RWPE2 (cell line): ENCODE data around the gene SLK.
A peak's percentile ranks its signal among the peaks of the same experiment; 100 is the strongest.

Experiments
- ATAC-seq: fragments of 200-7000 bp; cut with Tn5 transposase; 3 replicates; pipeline ENCODE4 v1.9.1; 2021; ENCODE audit warnings: low read depth
- DNase-seq: peaks from one replicate; pipeline ENCODE4 v3.0.0-alpha.2; 2020; ENCODE audit warnings: low spot score
- H3K27ac ChIP-seq: fragments of 450-650 bp; 2 replicates; pipeline ENCODE4 v1.5.1; 2017; ENCODE audit warnings: mild to moderate bottlenecking; ENCODE audit not compliant: poor library complexity, severe bottlenecking
- H3K27me3 ChIP-seq: fragments of 250-450 bp; sonication (Bioruptor Pico); 2 replicates; pipeline ENCODE4 v1.5.1; 2021; ENCODE audit warnings: mild to moderate bottlenecking, moderate library complexity; ENCODE audit not compliant: insufficient read depth, poor library complexity, severe bottlenecking
- H3K36me3 ChIP-seq: fragments of 250-450 bp; sonication (Bioruptor Pico); 2 replicates; pipeline ENCODE4 v1.5.1; 2020; ENCODE audit warnings: low read depth, mild to moderate bottlenecking, moderate library complexity
- H3K4me1 ChIP-seq: fragments of 250-450 bp; sonication (Bioruptor Pico); 2 replicates; pipeline ENCODE4 v1.5.1; 2021; ENCODE audit warnings: mild to moderate bottlenecking, moderate library complexity; ENCODE audit not compliant: insufficient read depth, poor library complexity, severe bottlenecking
- H3K4me3 ChIP-seq: fragments of 250-450 bp; sonication (Bioruptor Pico); 2 replicates; pipeline ENCODE4 v1.5.1; 2021; ENCODE audit warnings: mild to moderate bottlenecking, moderate library complexity; ENCODE audit not compliant: severe bottlenecking
- H3K9me3 ChIP-seq: fragments of 250-450 bp; sonication (Bioruptor Pico); 2 replicates; pipeline ENCODE4 v1.5.1; 2021; ENCODE audit warnings: mild to moderate bottlenecking, moderate library complexity; ENCODE audit not compliant: severe bottlenecking
- TF ChIP-seq, protein P1 (sequence below): fragments of 450-650 bp; IDR thresholded peaks from one replicate; pipeline ENCODE4 v1.5.1; 2017; ENCODE audit warnings: mild to moderate bottlenecking, moderate library complexity; ENCODE audit not compliant: poor library complexity, severe bottlenecking

SLK gene

DNA sequence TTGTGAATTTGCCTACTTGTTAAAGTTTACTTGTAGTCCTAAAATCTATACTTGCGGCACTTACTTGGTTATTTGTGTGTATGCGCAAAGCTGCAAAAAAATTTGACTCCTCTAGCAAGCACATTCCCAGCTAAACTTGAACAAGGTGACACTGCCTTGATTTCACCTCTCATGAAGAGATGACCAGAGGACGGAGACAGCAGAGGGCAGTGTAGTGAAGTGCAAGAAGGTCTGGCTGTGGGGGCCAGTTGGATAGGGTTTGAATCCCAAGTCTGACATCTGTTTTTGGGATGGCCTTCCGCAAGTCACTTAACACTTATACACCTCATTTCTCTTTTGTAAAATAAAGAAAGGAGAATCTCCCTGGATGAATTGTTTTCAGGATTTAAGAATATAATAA is 15.7 kb downstream of the SLK start:
- no peak overlapping the region for H3K4me3 ChIP-seq
- TF ChIP-seq, protein P1, sequence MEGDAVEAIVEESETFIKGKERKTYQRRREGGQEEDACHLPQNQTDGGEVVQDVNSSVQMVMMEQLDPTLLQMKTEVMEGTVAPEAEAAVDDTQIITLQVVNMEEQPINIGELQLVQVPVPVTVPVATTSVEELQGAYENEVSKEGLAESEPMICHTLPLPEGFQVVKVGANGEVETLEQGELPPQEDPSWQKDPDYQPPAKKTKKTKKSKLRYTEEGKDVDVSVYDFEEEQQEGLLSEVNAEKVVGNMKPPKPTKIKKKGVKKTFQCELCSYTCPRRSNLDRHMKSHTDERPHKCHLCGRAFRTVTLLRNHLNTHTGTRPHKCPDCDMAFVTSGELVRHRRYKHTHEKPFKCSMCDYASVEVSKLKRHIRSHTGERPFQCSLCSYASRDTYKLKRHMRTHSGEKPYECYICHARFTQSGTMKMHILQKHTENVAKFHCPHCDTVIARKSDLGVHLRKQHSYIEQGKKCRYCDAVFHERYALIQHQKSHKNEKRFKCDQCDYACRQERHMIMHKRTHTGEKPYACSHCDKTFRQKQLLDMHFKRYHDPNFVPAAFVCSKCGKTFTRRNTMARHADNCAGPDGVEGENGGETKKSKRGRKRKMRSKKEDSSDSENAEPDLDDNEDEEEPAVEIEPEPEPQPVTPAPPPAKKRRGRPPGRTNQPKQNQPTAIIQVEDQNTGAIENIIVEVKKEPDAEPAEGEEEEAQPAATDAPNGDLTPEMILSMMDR, result peak; percentile 29
- DNase-seq, result no peak

DNA sequence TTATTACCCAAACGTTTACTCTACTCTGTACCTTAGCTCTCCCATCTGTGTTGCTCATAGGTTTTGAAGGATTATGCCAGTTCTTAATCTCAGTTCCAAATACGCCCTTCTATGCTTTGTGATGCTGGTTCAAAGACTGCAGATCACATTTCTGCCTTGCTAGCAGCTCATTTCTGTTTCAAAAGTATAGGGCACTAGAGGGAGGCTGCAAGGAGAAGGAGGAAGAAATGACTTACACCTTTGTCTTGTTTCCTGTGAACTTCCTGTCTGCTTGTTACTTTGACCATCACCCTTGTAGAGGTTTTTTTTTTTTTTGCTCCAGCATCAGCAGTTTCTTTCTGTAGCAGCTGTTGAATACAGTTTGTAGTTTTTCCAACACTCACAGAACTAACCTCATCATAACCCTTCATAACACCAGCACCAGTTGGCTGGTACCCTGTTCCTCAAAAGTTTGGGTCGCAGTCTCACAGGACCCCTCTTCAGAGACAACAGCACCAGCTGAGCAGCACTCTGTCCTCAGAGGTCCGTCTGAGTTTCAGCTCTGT is 16.5 kb downstream of the SLK start:
- peak overlapping the region; percentile 12 for H3K27ac ChIP-seq
- TF ChIP-seq, protein P1, result no peak
- H3K36me3 ChIP-seq, result peaks cover 3% of the 10 kb centered on the region; the same call in 1 of the 2 replicates
- DNase-seq (no peak), ATAC-seq (no peak)
- no peaks in the 10 kb centered on the region for H3K27me3 ChIP-seq
- no peak overlapping the region for H3K4me3 ChIP-seq
- peaks cover 14% of the 10 kb centered on the region for H3K4me1 ChIP-seq
- H3K9me3 ChIP-seq, result no peaks in the 10 kb centered on the region

More for the DNA sequence above, 15.7 kb downstream of the SLK start:
- Histone ChIP-seq H3K27ac (no peak overlapping the region), H3K9me3 (no peaks in the 10 kb centered on the region), H3K27me3 (no peaks in the 10 kb centered on the region), H3K4me1 (peaks cover 18% of the 10 kb centered on the region), H3K36me3 (peaks cover 8% of the 10 kb centered on the region; the same call in 1 of the 2 replicates)
- ATAC-seq, result no peak

DNA sequence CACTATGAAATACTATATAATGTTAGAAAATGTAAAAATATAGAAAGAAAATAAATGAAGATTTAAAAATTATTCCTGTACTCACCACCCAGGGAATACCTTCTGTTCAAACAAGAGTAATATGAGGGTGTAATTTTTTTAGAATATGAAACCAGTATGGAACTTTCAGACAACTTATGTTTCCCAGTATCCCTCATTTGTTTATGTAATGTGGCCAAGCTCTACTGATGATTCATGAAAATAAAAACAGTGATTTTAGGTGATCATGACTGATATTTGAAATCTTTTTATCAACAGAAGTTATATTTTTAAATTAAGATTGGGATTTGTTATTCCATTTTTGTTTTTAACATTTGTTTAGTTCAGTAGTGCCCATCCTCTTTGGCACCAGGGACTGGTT is 18.8 kb downstream of the SLK start:
- ATAC-seq (no peak), DNase-seq (no peak)
- Histone ChIP-seq H3K4me3 (no peak overlapping the region), H3K9me3 (no peaks in the 10 kb centered on the region), H3K27ac (no peak overlapping the region), H3K4me1 (peaks cover 12% of the 10 kb centered on the region), H3K36me3 (peaks cover 9% of the 10 kb centered on the region), H3K27me3 (no peaks in the 10 kb centered on the region)
- TF ChIP-seq, protein P1, result no peak

DNA sequence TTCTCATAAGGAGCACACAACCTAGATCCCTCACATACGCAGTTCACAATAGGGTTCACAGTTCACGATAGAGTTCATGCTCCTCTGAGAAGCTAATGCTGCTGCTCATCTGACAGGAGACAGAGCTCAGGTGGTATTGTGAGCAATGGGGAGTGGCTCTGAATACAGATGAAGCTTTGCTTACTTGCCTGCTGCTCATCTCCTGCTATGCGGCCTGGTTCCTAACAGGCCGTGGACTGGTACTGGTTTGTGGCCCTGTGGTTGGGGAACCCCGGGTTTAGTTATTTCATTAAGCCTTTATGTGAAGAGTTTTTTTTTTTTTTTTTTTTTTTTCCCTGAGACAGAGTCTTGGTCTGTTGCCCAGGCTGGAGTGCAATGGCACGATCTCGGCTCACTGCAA is 19.4 kb downstream of the SLK start:
- peaks cover 11% of the 10 kb centered on the region for H3K4me1 ChIP-seq
- H3K27me3 ChIP-seq, result no peaks in the 10 kb centered on the region
- H3K36me3 ChIP-seq, result peaks cover 16% of the 10 kb centered on the region
- H3K9me3 ChIP-seq, result no peaks in the 10 kb centered on the region
- H3K4me3 ChIP-seq, result no peak overlapping the region
- H3K27ac ChIP-seq, result no peak overlapping the region
- ATAC-seq (no peak), DNase-seq (no peak)
- TF ChIP-seq, protein P1, result no peak

DNA sequence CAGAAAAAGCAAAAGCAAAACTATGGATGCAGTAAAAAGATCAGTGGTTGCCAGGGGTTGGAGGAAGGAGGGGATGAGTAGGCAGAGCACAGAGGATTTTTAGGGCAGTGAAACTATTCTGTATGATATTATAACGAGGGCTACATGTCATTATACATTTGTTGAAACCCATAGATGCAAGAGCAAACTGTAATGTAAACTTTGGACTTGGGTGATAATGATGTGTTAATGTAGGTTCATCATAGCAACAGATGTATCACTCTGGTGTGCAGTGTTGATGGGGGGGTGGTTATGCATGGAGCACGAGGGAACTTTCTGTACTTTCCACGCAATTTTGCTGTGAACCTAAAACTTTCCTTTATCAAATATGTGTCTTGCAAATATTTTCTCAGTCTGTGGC is 23.2 kb downstream of the SLK start:
- peaks cover 7% of the 10 kb centered on the region for H3K4me1 ChIP-seq
- no peak overlapping the region for H3K4me3 ChIP-seq
- TF ChIP-seq, protein P1, result no peak
- DNase-seq (no peak), ATAC-seq (no peak)
- H3K27ac ChIP-seq, result no peak overlapping the region
- no peaks in the 10 kb centered on the region for H3K9me3 ChIP-seq
- no peaks in the 10 kb centered on the region for H3K27me3 ChIP-seq
- H3K36me3 ChIP-seq, result peaks cover 48% of the 10 kb centered on the region
